ENCODE results near the gene SNAI3. TPM values are rescaled to one million over a fixed set of nuclear protein-coding genes. Genes with fewer than 3 reads are reported as not detected.

SNAI3 gene
- total and polyA plus RNA-seq, 7 experiments from 2014 or later, result 2.7 to 13.5 (median 6.5) TPM

- no peaks in the 10 kb centered on the region for H3K4me1 ChIP-seq (ENCODE audit: control insufficient read depth in 2 of 2, insufficient read depth in 2 of 2, low read length in 2 of 2)
- ATAC-seq (no peak), DNase-seq (no peak)
- Mint-ChIP-seq H3K27ac (no peak overlapping the region), H3K4me1 (peaks cover 0 to 7% (median 0%) of the 10 kb centered on the region in 7 donors), H3K27me3 (no peaks in the 10 kb centered on the region), H3K36me3 (peaks cover 0 to 4% (median 0%) of the 10 kb centered on the region in 5 donors), H3K9me3 (peaks cover 0 to 2% (median 0%) of the 10 kb centered on the region in 11 donors), H3K4me3 (no peak overlapping the region)
- H3K36me3 ChIP-seq (ENCODE audit: control insufficient read depth in 2 of 3, insufficient read depth in 3 of 3, low read length in 3 of 3), result peaks cover 4 to 70% (median 12%) of the 10 kb centered on the region in 3 experiments
- no peak overlapping the region for H3K27ac ChIP-seq (ENCODE audit: low read depth, low read length)
- intact Hi-C loops (cut with micrococcal nuclease), result no loop called here
- CTCF ChIA-PET, result no interaction called here
- no peaks in the 10 kb centered on the region for H3K27me3 ChIP-seq (ENCODE audit: control insufficient read depth in 2 of 2, insufficient read depth in 2 of 2, low read length in 2 of 2)
- POLR2A ChIA-PET, result interaction anchor here (0.8 kb wide), 1 partner anchor 144 kb away, joined by 3 read pairs; the partner anchor contains the start of genes GALNS and TRAPPC2L
- H3K9me3 ChIP-seq (ENCODE audit: control insufficient read depth in 2 of 3, low read length in 3 of 3), result no peaks in the 10 kb centered on the region
- H3K4me3 ChIP-seq (ENCODE audit: low read length), result no peak overlapping the region
Observed at GRCh38 chr16:88713054-88713453, 26.7 kb upstream of the SNAI3 start.

DNA sequence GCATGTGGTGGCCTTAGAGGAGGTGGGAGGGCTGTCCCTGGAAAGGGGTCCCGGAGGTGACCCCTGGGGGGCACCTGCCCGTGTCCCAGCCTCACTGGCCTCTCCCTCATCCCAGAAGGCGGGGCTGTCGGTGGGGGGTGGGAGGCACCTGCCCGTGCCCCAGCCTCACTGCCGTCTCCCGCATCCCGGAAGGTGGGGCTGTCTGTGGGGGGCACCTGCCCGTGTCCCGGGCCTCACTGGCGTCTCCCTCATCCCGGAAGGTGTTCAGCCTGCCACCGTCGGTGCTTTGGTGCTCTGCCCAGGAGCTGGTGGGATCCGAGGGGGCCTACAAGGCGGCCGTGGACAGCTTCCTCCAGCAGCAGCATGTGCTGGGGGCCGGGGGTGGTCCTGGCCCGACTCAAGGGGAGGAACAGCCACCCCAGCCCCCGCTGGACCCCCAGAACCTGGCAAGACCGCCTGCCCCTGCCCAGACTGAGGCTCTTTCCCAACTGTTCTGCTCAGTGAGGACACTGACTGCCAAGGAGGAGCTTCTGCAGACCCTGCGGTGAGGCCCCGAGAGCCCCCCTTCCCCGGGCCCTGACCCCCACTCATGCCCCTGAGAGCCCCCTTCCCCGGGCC, 26.2 kb upstream of the SNAI3 start:
- no peaks in the 10 kb centered on the region for H3K27me3 Mint-ChIP-seq
- H3K27ac ChIP-seq (ENCODE audit: low read depth, low read length), result no peak overlapping the region
- H3K9me3 ChIP-seq (ENCODE audit: control insufficient read depth in 2 of 3, low read length in 3 of 3), result no peaks in the 10 kb centered on the region
- ATAC-seq (no peak), DNase-seq (no peak)
- no peak overlapping the region for H3K4me3 Mint-ChIP-seq
- peaks cover 0 to 2% (median 0%) of the 10 kb centered on the region in 11 donors for H3K9me3 Mint-ChIP-seq
- peaks cover 0 to 4% (median 0%) of the 10 kb centered on the region in 5 donors for H3K36me3 Mint-ChIP-seq
- peaks cover 1 to 4% of the 10 kb centered on the region in 2 donors for H3K4me1 ChIP-seq (ENCODE audit: control insufficient read depth in 2 of 2, insufficient read depth in 2 of 2, low read length in 2 of 2)
- no peak overlapping the region for H3K27ac Mint-ChIP-seq
- POLR2A ChIA-PET, result interaction anchor here (0.8 kb wide), 1 partner anchor 144 kb away, joined by 3 read pairs; the partner anchor contains the start of genes GALNS and TRAPPC2L
- H3K27me3 ChIP-seq (ENCODE audit: control insufficient read depth in 2 of 2, insufficient read depth in 2 of 2, low read length in 2 of 2), result no peaks in the 10 kb centered on the region
- CTCF ChIA-PET, result no interaction called here
- intact Hi-C loops (cut with micrococcal nuclease), result no loop called here
- H3K4me1 Mint-ChIP-seq, result peaks cover 1 to 9% (median 4%) of the 10 kb centered on the region in 7 donors
- peaks cover 4 to 64% (median 8%) of the 10 kb centered on the region in 3 experiments for H3K36me3 ChIP-seq (ENCODE audit: control insufficient read depth in 2 of 3, insufficient read depth in 3 of 3, low read length in 3 of 3)
- H3K4me3 ChIP-seq (ENCODE audit: low read length), result no peak overlapping the region

GRCh38 chr16:88711750-88712340, 25.5 kb upstream of the SNAI3 start:
- H3K27me3 Mint-ChIP-seq, result no peaks in the 10 kb centered on the region
- no peaks in the 10 kb centered on the region for H3K9me3 ChIP-seq (ENCODE audit: control insufficient read depth in 2 of 3, low read length in 3 of 3)
- H3K9me3 Mint-ChIP-seq, result peaks cover 0 to under 1% (median 0%) of the 10 kb centered on the region in 11 donors
- intact Hi-C loops (cut with micrococcal nuclease), result no loop called here
- peaks cover 8 to 15% (median 10%) of the 10 kb centered on the region in 7 donors for H3K4me1 Mint-ChIP-seq
- H3K4me3 Mint-ChIP-seq, result no peak overlapping the region
- peaks cover 3 to 58% (median 4%) of the 10 kb centered on the region in 3 experiments for H3K36me3 ChIP-seq (ENCODE audit: control insufficient read depth in 2 of 3, insufficient read depth in 3 of 3, low read length in 3 of 3)
- no peak overlapping the region for H3K27ac ChIP-seq (ENCODE audit: low read depth, low read length)
- no peaks in the 10 kb centered on the region for H3K36me3 Mint-ChIP-seq
- no peaks in the 10 kb centered on the region for H3K27me3 ChIP-seq (ENCODE audit: control insufficient read depth in 2 of 2, insufficient read depth in 2 of 2, low read length in 2 of 2)
- CTCF ChIA-PET, result no interaction called here
- DNase-seq (no peak), ATAC-seq (no peak)
- H3K4me1 ChIP-seq (ENCODE audit: control insufficient read depth in 2 of 2, insufficient read depth in 2 of 2, low read length in 2 of 2), result peaks cover 7 to 11% of the 10 kb centered on the region in 2 donors
- H3K4me3 ChIP-seq (ENCODE audit: low read length), result no peak overlapping the region
- POLR2A ChIA-PET, result no interaction called here
- no peak overlapping the region for H3K27ac Mint-ChIP-seq

GRCh38 chr16:88710556-88710955, 24.2 kb upstream of the SNAI3 start:
- ChIA-PET POLR2A (interaction anchor here (0.8 kb wide), 1 partner anchor 146 kb away, joined by 3 read pairs; the partner anchor contains the start of genes GALNS and TRAPPC2L), CTCF (interaction anchor here (0.8 kb wide), 1 partner anchor 25 kb away, joined by 3 read pairs; no protein-coding TSS in a partner anchor)
- no peak overlapping the region for H3K27ac ChIP-seq (ENCODE audit: low read depth, low read length)
- DNase-seq (no peak), ATAC-seq (no peak)
- peaks cover 8 to 18% (median 11%) of the 10 kb centered on the region in 7 donors for H3K4me1 Mint-ChIP-seq
- peak overlapping the region in 2 of 9 donors; percentile 71 to 83 for H3K27ac Mint-ChIP-seq
- H3K9me3 Mint-ChIP-seq, result no peaks in the 10 kb centered on the region
- intact Hi-C loops (cut with micrococcal nuclease), result no loop called here
- no peaks in the 10 kb centered on the region for H3K36me3 Mint-ChIP-seq
- H3K4me3 Mint-ChIP-seq, result no peak overlapping the region
- H3K4me1 ChIP-seq (ENCODE audit: control insufficient read depth in 2 of 2, insufficient read depth in 2 of 2, low read length in 2 of 2), result peaks cover 9 to 13% of the 10 kb centered on the region in 2 donors
- H3K4me3 ChIP-seq (ENCODE audit: low read length), result no peak overlapping the region
- peaks cover 0 to 45% (median 0%) of the 10 kb centered on the region in 3 experiments for H3K36me3 ChIP-seq (ENCODE audit: control insufficient read depth in 2 of 3, insufficient read depth in 3 of 3, low read length in 3 of 3)
- no peaks in the 10 kb centered on the region for H3K27me3 ChIP-seq (ENCODE audit: control insufficient read depth in 2 of 2, insufficient read depth in 2 of 2, low read length in 2 of 2)
- no peaks in the 10 kb centered on the region for H3K27me3 Mint-ChIP-seq
- no peaks in the 10 kb centered on the region for H3K9me3 ChIP-seq (ENCODE audit: control insufficient read depth in 2 of 3, low read length in 3 of 3)

GRCh38 chr16:88706965-88707826, 20.9 kb upstream of the SNAI3 start:
- Histone ChIP-seq H3K4me1 (ENCODE audit: control insufficient read depth in 2 of 2, insufficient read depth in 2 of 2, low read length in 2 of 2) (peaks cover 25 to 40% of the 10 kb centered on the region in 2 donors), H3K27ac (ENCODE audit: low read depth, low read length) (peak overlapping the region; percentile 88), H3K4me3 (ENCODE audit: low read length) (peak overlapping the region; percentile 79), H3K9me3 (ENCODE audit: control insufficient read depth in 2 of 3, low read length in 3 of 3) (no peaks in the 10 kb centered on the region), H3K36me3 (ENCODE audit: control insufficient read depth in 2 of 3, insufficient read depth in 3 of 3, low read length in 3 of 3) (peaks cover 0 to 21% (median 0%) of the 10 kb centered on the region in 3 experiments), H3K27me3 (ENCODE audit: control insufficient read depth in 2 of 2, insufficient read depth in 2 of 2, low read length in 2 of 2) (no peaks in the 10 kb centered on the region)
- Mint-ChIP-seq H3K4me3 (peak overlapping the region; percentile 76 to 98 (median 82)), H3K36me3 (peaks cover 0 to 13% (median 0%) of the 10 kb centered on the region in 5 donors), H3K4me1 (peaks cover 31 to 41% (median 38%) of the 10 kb centered on the region in 7 donors), H3K9me3 (no peaks in the 10 kb centered on the region), H3K27me3 (no peaks in the 10 kb centered on the region), H3K27ac (peak overlapping the region; percentile 61 to 91 (median 88))
- DNase-seq, result no peak
- intact Hi-C loops (cut with micrococcal nuclease), result loop anchor here (1.0 to 10.0 kb wide), 10 partner anchors 44 to 1018 kb away; partner anchors contain the start of genes MVD (in 2 of the 2), ZC3H18 (in 2 of the 2), BANP (in 1 of the 2) and CDT1 (in 1 of the 2)
- no peak for ATAC-seq
- ChIA-PET CTCF (interaction anchor here (0.7 to 1.2 kb wide), 2 partner anchors 22 to 1082 kb away, joined by 4 to 5 read pairs; no protein-coding TSS in a partner anchor), POLR2A (interaction anchor here (0.6 to 1.2 kb wide), 3 partner anchors 9 to 149 kb away, joined by 3 to 5 read pairs (median 3); partner anchors contain the start of genes GALNS and TRAPPC2L)
